PC-3 (cell line): ENCODE results near the gene OXCT1. TPM values are rescaled to one million over a fixed set of nuclear protein-coding genes. Genes with fewer than 3 reads are reported as not detected.

Source experiments
- ATAC-seq: fragments of 200-7000 bp; cut with Tn5 transposase; 2 replicates; pipeline ENCODE4 v1.9.1; 2020; ENCODE audit warnings: mild to moderate bottlenecking, moderate library complexity
- BruUV-seq: library from RNA; stranded (reverse); fragments of 400-500 nt; replicated peaks from 2 replicates; lab custom pipeline; 2021; lab: Mats Ljungman, UMichigan
- CTCF ChIA-PET: fragments of 300-600 bp; sonication (Branson Sonifier 250); formaldehyde crosslinking; loops from one replicate; lab custom pipeline; 2022; ENCODE audit warnings: antibody characterized with exemption; lab: Charles Lee
- POLR2A ChIA-PET: fragments of 300-600 bp; sonication (Branson Sonifier 250); formaldehyde crosslinking; loops from one replicate; lab custom pipeline; 2022; ENCODE audit warnings: antibody characterized with exemption; ENCODE audit not compliant: unreplicated experiment; lab: Charles Lee
- DNase-seq: peaks from one replicate; pipeline ENCODE4 v3.0.0-alpha.2; 2015
- H2AFZ ChIP-seq: fragments of 300-600 bp; sonication (generic); 2 replicates; pipeline ENCODE4 v1.6.0; 2016; ENCODE audit warnings: antibody characterized with exemption, low read length
- H3F3A ChIP-seq: fragments of 300-600 bp; sonication (generic); one replicate; pipeline ENCODE4 v1.6.0; 2017; ENCODE audit warnings: antibody characterized with exemption, low read length, control low read depth, mild to moderate bottlenecking; ENCODE audit not compliant: unreplicated experiment
- H3K27ac ChIP-seq: fragments of 300-600 bp; sonication (generic); 2 replicates; pipeline ENCODE4 v1.5.1; 2016; ENCODE audit warnings: mild to moderate bottlenecking, low read length
- H3K27me3 ChIP-seq: fragments of 300-600 bp; sonication (generic); 2 replicates; pipeline ENCODE4 v1.6.1; 2016; ENCODE audit warnings: low read length, mixed read lengths
- H3K36me3 ChIP-seq: fragments of 300-600 bp; sonication (generic); 2 replicates; pipeline ENCODE4 v1.6.1; 2016; ENCODE audit warnings: low read depth, mixed run types, low read length, mixed read lengths
- H3K4me1 ChIP-seq: fragments of 300-600 bp; sonication (generic); 2 replicates; pipeline ENCODE4 v1.5.1; 2016; ENCODE audit warnings: low read length; ENCODE audit not compliant: insufficient read depth
- H3K4me2 ChIP-seq: fragments of 300-600 bp; sonication (generic); 2 replicates; pipeline ENCODE4 v1.6.0; 2016; ENCODE audit warnings: low read length
- H3K4me3 ChIP-seq: fragments of 300-600 bp; sonication (generic); 2 replicates; pipeline ENCODE4 v1.5.1; 2016; ENCODE audit warnings: mild to moderate bottlenecking, low read length, mixed read lengths
- H3K79me2 ChIP-seq: fragments of 300-600 bp; sonication (generic); 2 replicates; pipeline ENCODE4 v1.6.1; 2017; ENCODE audit warnings: low read length, mixed read lengths
- H3K9ac ChIP-seq: fragments of 300-600 bp; sonication (generic); 2 replicates; pipeline ENCODE4 v1.6.0; 2016; ENCODE audit warnings: mild to moderate bottlenecking, low read length
- H3K9me2 ChIP-seq: fragments of 300-600 bp; sonication (generic); replicated peaks from 2 replicates; pipeline ENCODE4 v1.6.1; 2016; ENCODE audit warnings: mixed run types, low read length, mixed read lengths
- H3K9me3 ChIP-seq: fragments of 300-600 bp; sonication (generic); 2 replicates; pipeline ENCODE4 v1.6.1; 2016; ENCODE audit warnings: low read length, mixed read lengths
- H4K20me1 ChIP-seq: fragments of 300-600 bp; sonication (generic); 2 replicates; pipeline ENCODE4 v1.6.1; 2016; ENCODE audit warnings: low read length, mixed read lengths
- CTCF ChIP-seq: fragments of 300-600 bp; sonication (generic); conservative IDR thresholded peaks from 2 replicates; pipeline ENCODE4 v1.5.1; 2017; ENCODE audit warnings: antibody characterized with exemption, low read depth, mild to moderate bottlenecking, low read length
- EZH2 ChIP-seq: fragments of 300-600 bp; sonication (generic); IDR thresholded peaks from one replicate; pipeline ENCODE4 v1.6.1; 2017; ENCODE audit warnings: antibody characterized with exemption, mild to moderate bottlenecking, low read length; ENCODE audit not compliant: unreplicated experiment
- EZH2phosphoT487 ChIP-seq: fragments of 300-600 bp; sonication (generic); IDR thresholded peaks from 2 replicates; pipeline ENCODE4 v1.6.1; 2018; ENCODE audit warnings: mild to moderate bottlenecking, antibody characterized with exemption, low read length, borderline replicate concordance
- intact Hi-C: fragments of 100-400 bp; cut with micrococcal nuclease; formaldehyde crosslinking; loops from 2 replicates; pipeline ENCODE4 v1.9.0; 2023
- total RNA-seq: library from RNA; depleted of rRNA; stranded (reverse); fragments of >200 nt; gene quantifications from 2 replicates; pipeline ENCODE4 v1.2.3, GENCODE V29; 2014

OXCT1 gene
- total RNA-seq, 1 experiment from 2014 or later = 25.5 TPM

GRCh38 chr5:41772785-41773442, 97.3 kb downstream of the OXCT1 start:
- no peak overlapping the region for H2AFZ ChIP-seq
- H3K9ac ChIP-seq = no peak overlapping the region
- POLR2A ChIA-PET = no interaction called here
- no peaks in the 10 kb centered on the region for H3K4me1 ChIP-seq
- intact Hi-C loops = no loop called here
- no peaks in the 10 kb centered on the region for H3K79me2 ChIP-seq
- H3F3A ChIP-seq = no peaks in the 10 kb centered on the region
- H3K9me3 ChIP-seq = no peaks in the 10 kb centered on the region
- H3K27ac ChIP-seq = no peak overlapping the region
- BruUV-seq = no TSS peak
- TF ChIP-seq CTCF = no peak
- TF ChIP-seq EZH2 = no peak
- TF ChIP-seq EZH2phosphoT487 = no peak
- DNase-seq = no peak
- no peaks in the 10 kb centered on the region for H3K27me3 ChIP-seq
- no peak overlapping the region for H3K4me3 ChIP-seq
- ATAC-seq = no peak
- CTCF ChIA-PET = interaction anchor here (0.6 kb wide), 1 partner anchor 15 kb away, joined by 3 read pairs; no protein-coding TSS in a partner anchor
- no peak overlapping the region for H3K4me2 ChIP-seq
- H4K20me1 ChIP-seq = no peaks in the 10 kb centered on the region
- no peaks in the 10 kb centered on the region for H3K36me3 ChIP-seq
- H3K9me2 ChIP-seq = no peaks in the 10 kb centered on the region

GRCh38 chr5:41772056-41772455, 98.2 kb downstream of the OXCT1 start:
- Histone ChIP-seq H3K27ac (no peak overlapping the region), H3F3A (no peaks in the 10 kb centered on the region), H3K4me3 (no peak overlapping the region), H2AFZ (no peak overlapping the region), H3K9me3 (no peaks in the 10 kb centered on the region), H3K27me3 (no peaks in the 10 kb centered on the region), H3K79me2 (no peaks in the 10 kb centered on the region), H4K20me1 (no peaks in the 10 kb centered on the region), H3K4me1 (no peaks in the 10 kb centered on the region), H3K9ac (no peak overlapping the region), H3K9me2 (no peaks in the 10 kb centered on the region), H3K36me3 (no peaks in the 10 kb centered on the region), H3K4me2 (no peak overlapping the region)
- no TSS peak for BruUV-seq
- ChIA-PET CTCF (no interaction called here), POLR2A (interaction anchor here (0.7 kb wide), 1 partner anchor 1236 kb away, joined by 8 read pairs; no protein-coding TSS in a partner anchor)
- intact Hi-C loops = no loop called here
- ATAC-seq (no peak), DNase-seq (peak; percentile 16)
- TF ChIP-seq EZH2 (no peak), CTCF (no peak), EZH2phosphoT487 (no peak)

GRCh38 chr5:41770799-41771198, 99.4 kb downstream of the OXCT1 start:
- Histone ChIP-seq H4K20me1 (no peaks in the 10 kb centered on the region), H3K4me1 (no peaks in the 10 kb centered on the region), H3K27me3 (no peaks in the 10 kb centered on the region), H3K4me2 (no peak overlapping the region), H3K79me2 (no peaks in the 10 kb centered on the region), H3K4me3 (no peak overlapping the region), H3K9me2 (no peaks in the 10 kb centered on the region), H3K9ac (no peak overlapping the region), H2AFZ (no peak overlapping the region), H3K36me3 (no peaks in the 10 kb centered on the region), H3K9me3 (no peaks in the 10 kb centered on the region), H3K27ac (no peak overlapping the region), H3F3A (no peaks in the 10 kb centered on the region)
- ChIA-PET POLR2A (no interaction called here), CTCF (no interaction called here)
- DNase-seq = no peak
- intact Hi-C loops = no loop called here
- no peak for ATAC-seq
- BruUV-seq = no TSS peak
- TF ChIP-seq EZH2 = no peak
- TF ChIP-seq EZH2phosphoT487 = no peak
- TF ChIP-seq CTCF = no peak
